ENCODE measurements around the gene PTDSS2.

GRCh38 chr11:507727-508515, 57.8 kb downstream of the PTDSS2 start:
- TF ChIP-seq CTCF (IDR thresholded peaks at IDR 0.05; ENCODE audit: low read length) (no peak), EZH2 (IDR thresholded peaks at IDR 0.05; ENCODE audit: borderline replicate concordance, low read length) (no peak)
